GM12878 (cell line): ENCODE data around the gene RBBP4. TPM values are rescaled to one million over a fixed set of nuclear protein-coding genes. Genes with fewer than 3 reads are reported as not detected.

Experiments used
- ATAC-seq: fragments of 200-7000 bp; cut with Tn5 transposase; 3 replicates; pipeline ENCODE4 v1.9.1; 2020; ENCODE audit warnings: mild to moderate bottlenecking, moderate library complexity
- BruUV-seq: library from RNA; stranded (reverse); fragments of 400-500 nt; replicated peaks from 2 replicates; lab custom pipeline; 2021; lab: Mats Ljungman, UMichigan
- CTCF ChIA-PET: fragments of 300-600 bp; sonication (Branson Sonifier 250); formaldehyde crosslinking; extraction: SDS; loops from one replicate; lab custom pipeline; 2021; ENCODE audit warnings: inconsistent platforms; lab: Yijun Ruan, JAX
- POLR2A ChIA-PET: fragments of 350-600 bp; formaldehyde crosslinking; extraction: SDS; loops from one replicate; lab custom pipeline; 2021; ENCODE audit warnings: inconsistent platforms; lab: Charles Lee
- RAD21 ChIA-PET: fragments of 300-600 bp; sonication (Branson Sonifier 250); formaldehyde crosslinking; loops from one replicate; lab custom pipeline; 2023; ENCODE audit warnings: antibody characterized with exemption; ENCODE audit not compliant: unreplicated experiment; lab: Charles Lee
- SMC1A ChIA-PET: fragments of 300-600 bp; sonication (Branson Sonifier 250); formaldehyde crosslinking; loops from one replicate; lab custom pipeline; 2023; ENCODE audit not compliant: unreplicated experiment, uncharacterized antibody; lab: Charles Lee
- DNase-seq: peaks from one replicate; pipeline ENCODE4 v3.0.0-alpha.2; 2011; ENCODE audit warnings: low read depth, low spot score
- FAIRE-seq: peaks from 3 replicates; lab custom pipeline; 2011; peaks lifted over from hg19 to GRCh38; lab: Jason Lieb, UNC
- H2AFZ ChIP-seq: 2 replicates; pipeline ENCODE4 v1.6.0; 2011; ENCODE audit warnings: low read depth, low read length, control low read depth; ENCODE audit not compliant: control insufficient read depth
- H3K27ac ChIP-seq: 2 replicates; pipeline ENCODE4 v1.5.1; 2011; ENCODE audit warnings: control low read depth; ENCODE audit not compliant: control insufficient read depth, insufficient read depth
- H3K27me3 ChIP-seq, 2 experiments: replicated peaks in 1 of 2; 2 replicates each; pipeline versions ENCODE4 v1.6.0 to v1.6.1; 2011; ENCODE audit warnings: low read length in 1 of 2; ENCODE audit not compliant: control insufficient read depth in 2 of 2, insufficient read depth in 2 of 2
- H3K36me3 ChIP-seq, 2 experiments: 2 replicates each; pipeline ENCODE4 v1.5.1; 2011; ENCODE audit warnings: low read length in 1 of 2; ENCODE audit not compliant: control insufficient read depth in 2 of 2, insufficient read depth in 2 of 2
- H3K4me1 ChIP-seq: 2 replicates; pipeline ENCODE4 v1.6.1; 2011; ENCODE audit warnings: mild to moderate bottlenecking, low read length, moderate library complexity, mixed read lengths; ENCODE audit not compliant: control insufficient read depth, insufficient read depth
- H3K4me2 ChIP-seq: 2 replicates; pipeline ENCODE4 v1.6.0; 2011; ENCODE audit warnings: control low read depth; ENCODE audit not compliant: control insufficient read depth, insufficient read depth
- H3K4me3 ChIP-seq: fragments of 200-600 bp; sonication (generic); 2 replicates; pipeline ENCODE4 v1.5.1; 2016
- H3K79me2 ChIP-seq: 2 replicates; pipeline ENCODE4 v1.6.0; 2011; ENCODE audit warnings: low read length; ENCODE audit not compliant: control insufficient read depth, insufficient read depth
- H3K9ac ChIP-seq: 2 replicates; pipeline ENCODE4 v1.8.0; 2011; ENCODE audit warnings: low read length, control low read depth, mixed read lengths; ENCODE audit not compliant: control insufficient read depth, insufficient read depth
- H3K9me3 ChIP-seq: replicated peaks from 3 replicates; pipeline ENCODE4 v1.5.1; 2011; ENCODE audit warnings: mild to moderate bottlenecking, low read length; ENCODE audit not compliant: control insufficient read depth, insufficient read depth
- H4K20me1 ChIP-seq: 2 replicates; pipeline ENCODE4 v1.6.0; 2011; ENCODE audit not compliant: control insufficient read depth, insufficient read depth
- CBFB ChIP-seq: IDR thresholded peaks from 2 replicates; pipeline ENCODE4 v1.6.1; 2016; ENCODE audit warnings: antibody characterized with exemption, low read depth
- EED ChIP-seq: sonication (generic); IDR thresholded peaks from 2 replicates; pipeline ENCODE4 v1.6.1; 2016; ENCODE audit warnings: antibody characterized with exemption, low read depth
- FOXM1 ChIP-seq: IDR thresholded peaks from 2 replicates; pipeline ENCODE4 v1.6.1; 2012; ENCODE audit warnings: low read depth, mild to moderate bottlenecking, inconsistent platforms, low read length, moderate library complexity
- GABPA ChIP-seq: IDR thresholded peaks from 2 replicates; pipeline ENCODE4 v1.6.1; 2014; ENCODE audit warnings: antibody characterized with exemption, low read depth, mild to moderate bottlenecking, inconsistent platforms
- IKZF2 ChIP-seq, 2 experiments: fragments of 450-650 bp; IDR thresholded peaks; 2 replicates each; pipeline ENCODE4 v1.6.1; 2017; ENCODE audit warnings: mild to moderate bottlenecking in 2 of 2, moderate library complexity in 2 of 2
- JUNB ChIP-seq: IDR thresholded peaks from 2 replicates; pipeline ENCODE4 v1.6.1; 2016; ENCODE audit warnings: antibody characterized with exemption, mild to moderate bottlenecking
- NFXL1 ChIP-seq: fragments of 450-650 bp; IDR thresholded peaks from 2 replicates; pipeline ENCODE4 v1.6.1; 2017; ENCODE audit warnings: antibody characterized with exemption, mild to moderate bottlenecking, borderline replicate concordance
- PRDM15 ChIP-seq: fragments of 450-650 bp; formaldehyde crosslinking; IDR thresholded peaks from 2 replicates; pipeline ENCODE4 v1.4.0; 2020; ENCODE audit warnings: mild to moderate bottlenecking, moderate library complexity
- RFX5 ChIP-seq: IDR thresholded peaks from 2 replicates; pipeline ENCODE4 v1.6.1; 2011; ENCODE audit warnings: low read depth, low read length, improper control_type of control experiment
- RUNX3 ChIP-seq: IDR thresholded peaks from 2 replicates; pipeline ENCODE4 v1.6.1; 2012; ENCODE audit warnings: low read length, inconsistent platforms
- SRF ChIP-seq, 2 experiments: IDR thresholded peaks; 2 replicates each; pipeline ENCODE4 v1.6.1; 2011; ENCODE audit warnings: low read depth in 2 of 2, low read length in 2 of 2, mild to moderate bottlenecking in 1 of 2, moderate library complexity in 1 of 2
- TAF1 ChIP-seq: IDR thresholded peaks from 2 replicates; pipeline ENCODE4 v1.6.1; 2011; ENCODE audit warnings: mild to moderate bottlenecking, low read depth, low read length, borderline replicate concordance
- ZBED1 ChIP-seq: IDR thresholded peaks from 2 replicates; pipeline ENCODE4 v1.6.1; 2016; ENCODE audit warnings: borderline replicate concordance
- ZNF687 ChIP-seq: fragments of 450-650 bp; IDR thresholded peaks from 2 replicates; pipeline ENCODE4 v1.6.1; 2017; ENCODE audit warnings: mild to moderate bottlenecking, moderate library complexity
- WGBS: methylation state at CpG from one replicate; pipeline ENCODE4 v1.1.6; 2016; ENCODE audit warnings: low lambda C conversion rate; ENCODE audit not compliant: insufficient replicate concordance, insufficient coverage; ENCODE audit errors: missing lambda C conversion rate; 5-methylcytosine and 5-hydroxymethylcytosine counted together
- in situ Hi-C: fragments of 300-500 bp; cut with MboI; formaldehyde crosslinking; loops from 9 replicates; pipeline ENCODE4 v1.14.3; 2018; ENCODE audit warnings: mixed read lengths
- intact Hi-C: fragments of 100-400 bp; cut with micrococcal nuclease; formaldehyde crosslinking; loops from one replicate; pipeline ENCODE4 v1.14.2; 2022; ENCODE audit not compliant: unreplicated experiment
- polyA plus RNA-seq, 11 experiments: library from polyadenylated mRNA; depleted of rRNA in 4 of 11; unstranded in 6 of 11; stranded (reverse) in 5 of 11; fragments of >200 nt; fragmentation: Nextera tagmentation in 4 of 11; fragmentation: Illumina TruSeq in 1 of 11; extraction: Ambion mirVana in 4 of 11; extraction: Trizol in 1 of 11; gene quantifications; 1 replicate in 1 of 11; 2 replicates in 10 of 11; pipeline versions ENCODE4 v1.2.1 to v1.2.3, GENCODE V29; 2011 to 2016; ENCODE audit warnings: inconsistent platforms in 2 of 11, missing spikeins in 2 of 11, low read depth in 1 of 11
- total RNA-seq, 4 experiments: library from RNA; depleted of rRNA in 3 of 4; stranded (reverse); fragments of >200 nt in 3 of 4; fragmentation: Illumina TruSeq in 1 of 4; extraction: Trizol in 1 of 4; gene quantifications; 2 replicates each; pipeline versions ENCODE4 v1.2.1 to v1.2.3, GENCODE V29; 2013 to 2021

The RBBP4 gene
- total and polyA plus RNA-seq, 10 of the 15 experiments (the other 5 are each of a cell fraction or from before 2014, with no cell fraction given), result 120 to 357 (median 231) TPM

GRCh38 chr1:32622806-32623681 lies 28.0 kb upstream of the RBBP4 start:
- H3K4me1 ChIP-seq, result peaks cover 49% of the 10 kb centered on the region
- no TSS peak for BruUV-seq
- H3K27me3 ChIP-seq, result no peaks in the 10 kb centered on the region
- intact Hi-C loops, result no loop called here
- H3K4me2 ChIP-seq, result peak overlapping the region; percentile 74
- H3K79me2 ChIP-seq, result peaks cover 22% of the 10 kb centered on the region
- SMC1A ChIA-PET, result interaction anchor here (0.6 to 0.9 kb wide), 3 partner anchors 103 to 849 kb away, joined by 3 read pairs; no protein-coding TSS in a partner anchor
- no peak overlapping the region for H3K4me3 ChIP-seq
- no peaks in the 10 kb centered on the region for H4K20me1 ChIP-seq
- H3K9me3 ChIP-seq, result peaks cover 4% of the 10 kb centered on the region
- RAD21 ChIA-PET, result interaction anchor here (1.2 kb wide), 1 partner anchor 26 kb away, joined by 4 read pairs; no protein-coding TSS in a partner anchor
- CTCF ChIA-PET, result interaction anchor here (1.3 kb wide), 1 partner anchor 103 kb away, joined by 4 read pairs; no protein-coding TSS in a partner anchor
- H2AFZ ChIP-seq, result peak overlapping the region; percentile 56; the same call in 1 of the 2 replicates
- 10% methylated on average over 3 of the region's 3 CpGs for WGBS
- no peak overlapping the region; the same call in 1 of the 2 replicates for H3K9ac ChIP-seq
- TF ChIP-seq PRDM15 (CRISPR knock-in tag) (no peak), CBFB (peak; percentile 51; the same call in 1 of the 2 replicates), GABPA (no peak), FOXM1 (no peak), ZNF687 (no peak), EED (no peak; the same call in none of the 2 replicates), TAF1 (no peak), RFX5 (no peak), IKZF2 (IDR thresholded peaks at IDR 0.05) (peak; percentile 21 to 28; a peak in 1 of 4 replicates), NFXL1 (no peak), ZBED1 (no peak), SRF (IDR thresholded peaks at IDR 0.05; ENCODE audit: low read depth in 2 of 2, low read length in 2 of 2) (0 out of 4 replicates have a peak, but pooled peaks of 1 of the 2 experiments have one; percentile 29), JUNB (peak; percentile 65), RUNX3 (peak; percentile 77)
- peak; percentile 40 for ATAC-seq
- peak overlapping the region; percentile 82 for H3K27ac ChIP-seq
- in situ Hi-C loops, result no loop called here
- POLR2A ChIA-PET, result interaction anchor here (0.9 kb wide), 1 partner anchor 24 kb away, joined by 3 read pairs; no protein-coding TSS in a partner anchor
- DNase-seq, result no peak
- FAIRE-seq, result peak; percentile 18
- H3K36me3 ChIP-seq, result peaks cover 0 to 16% of the 10 kb centered on the region in 2 experiments
